Left renal cortex interstitium (tissue), 4 donors: Measurements from ENCODE around the gene OR6C76. TPM values are rescaled to one million over a fixed set of nuclear protein-coding genes. Genes with fewer than 3 reads are reported as not detected.
"Not testable (repeated sequence)": the region's sequence is repeated elsewhere in the genome, so short reads cannot be mapped to it uniquely, and the experiment has no call there.

ENCODE experiments used
- DNase-seq, 4 donors: peaks; one replicate each; pipeline ENCODE4 v3.0.0-alpha.2; 2013; ENCODE audit warnings: low read depth in 4 of 4, low spot score in 2 of 4, missing footprints in 1 of 4
- polyA plus RNA-seq, 4 donors: library from polyadenylated mRNA; unstranded; fragments of 120-200 nt; gene quantifications; one replicate each; pipeline ENCODE4 v1.2.1, GENCODE V29; 2013; ENCODE audit not compliant: insufficient read length in 4 of 4

The OR6C76 gene
- not detected for polyA plus RNA-seq

DNA sequence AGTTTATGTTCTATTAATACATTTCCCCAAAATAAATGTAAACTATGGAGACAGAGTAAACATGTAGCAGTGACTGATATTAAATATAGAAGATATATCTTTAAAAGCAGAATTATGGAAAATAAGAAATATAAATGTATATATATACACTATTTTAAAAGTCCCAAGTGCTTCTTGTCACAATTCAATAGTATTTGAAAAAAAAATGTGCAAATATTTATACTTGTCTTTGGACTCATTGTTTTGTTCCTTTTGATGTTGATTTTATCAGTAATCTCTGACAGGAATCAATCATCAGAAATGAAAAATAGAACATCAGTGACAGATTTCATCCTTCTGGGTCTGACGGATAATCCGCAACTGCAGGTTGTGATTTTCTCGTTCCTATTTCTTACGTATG, at the start of gene OR6C76:
Gene OR6C76 (plus strand): TSS at position 301 of the 400 bp plus-strand sequence. CDS start 0 bp downstream, at position 301.
- no peak for DNase-seq

DNA sequence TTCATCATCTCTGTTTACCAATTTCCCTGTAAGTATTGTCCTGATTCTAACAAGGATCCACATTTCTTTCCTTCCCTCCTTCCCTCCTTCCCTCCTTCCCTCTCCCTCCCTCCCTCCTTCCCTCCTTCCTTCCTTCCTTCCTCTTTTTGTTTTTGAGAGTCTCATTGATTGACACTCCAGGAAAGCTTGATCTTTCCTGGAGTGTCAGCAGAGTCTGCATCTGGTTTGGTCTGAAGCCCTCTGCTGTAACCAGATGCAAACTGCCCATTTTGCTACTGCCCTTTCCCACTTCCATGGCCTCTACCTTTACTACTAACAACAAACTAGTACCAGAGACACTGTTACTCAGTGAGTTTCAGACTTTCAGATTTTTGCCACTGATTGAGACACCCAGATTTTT, 40.2 kb upstream of the OR6C76 start:
- no peak for DNase-seq

DNA sequence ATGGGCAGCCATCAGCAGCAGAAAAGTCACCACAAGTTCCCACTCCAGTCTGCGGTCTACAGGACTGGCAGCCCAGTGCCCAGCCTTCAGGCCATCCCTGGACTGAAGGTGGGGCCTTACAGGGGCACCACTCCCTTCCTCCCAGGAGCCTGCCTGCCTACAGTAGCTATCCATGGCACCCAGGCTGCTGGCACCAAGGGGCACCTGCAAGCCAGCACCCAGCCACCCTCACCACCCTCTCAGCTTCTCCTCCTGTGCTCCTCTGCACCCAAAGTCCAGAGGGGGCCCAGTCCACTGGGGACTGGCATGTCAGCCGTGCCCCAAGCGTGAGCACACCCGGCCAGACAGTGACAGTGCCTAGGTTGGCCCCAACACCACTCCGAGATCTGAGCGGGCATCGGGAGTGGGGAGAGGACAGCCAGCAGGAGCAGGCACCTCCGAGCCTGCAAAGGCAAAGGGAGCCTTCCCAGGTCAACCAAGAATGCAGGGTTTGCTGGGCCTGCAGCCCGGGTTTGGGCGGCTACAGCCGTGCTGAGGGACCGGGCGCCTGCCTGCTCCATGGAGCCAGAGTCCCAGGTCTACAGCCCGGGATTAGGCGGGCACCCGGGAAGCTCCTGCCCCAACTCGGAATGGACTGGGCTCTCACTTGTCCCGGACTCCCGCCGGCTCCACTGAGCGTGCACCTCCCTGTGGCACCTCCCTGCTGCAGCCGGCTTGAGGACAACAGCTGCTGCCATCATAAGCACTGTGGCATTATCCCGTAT, 33.8 kb upstream of the OR6C76 start:
- DNase-seq = no peak

DNA sequence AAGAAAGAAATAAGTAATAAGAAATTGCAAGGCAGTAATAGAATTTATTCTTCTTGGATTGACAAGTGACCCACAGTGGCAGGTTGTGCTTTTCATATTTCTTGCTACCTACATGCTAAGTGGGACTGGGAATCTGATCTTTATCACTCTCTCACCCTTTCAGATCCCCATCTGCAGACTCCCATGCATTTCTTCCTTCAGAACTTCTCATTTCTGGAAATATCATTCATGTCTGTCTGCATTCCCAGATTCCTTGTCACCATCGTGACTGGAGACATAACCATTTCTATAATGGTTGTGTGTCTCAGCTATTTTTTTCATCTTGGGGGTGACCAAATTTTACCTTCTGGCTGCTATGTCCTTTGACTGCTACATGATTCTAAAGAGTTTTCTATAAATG, 29.7 kb upstream of the OR6C76 start:
- DNase-seq = no peak

DNA sequence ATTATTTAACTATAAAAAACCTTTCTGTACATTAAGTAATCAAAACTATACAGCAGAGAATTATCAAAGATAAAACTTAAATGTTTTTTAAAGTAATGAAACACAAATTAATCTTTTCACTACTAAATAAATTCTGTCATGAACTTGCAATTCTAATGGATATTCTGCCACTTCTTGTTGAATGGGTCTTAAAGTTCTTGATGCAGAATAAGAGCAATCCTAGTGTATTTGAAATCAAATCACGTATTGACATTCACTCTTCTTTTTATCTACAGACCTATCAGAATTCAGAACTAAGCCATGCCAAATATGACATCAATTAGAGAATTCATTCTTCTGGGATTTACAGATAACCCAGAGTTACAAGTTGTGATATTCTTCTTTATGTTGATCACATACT, 25.8 kb upstream of the OR6C76 start, which contains the start of gene OR6C65:
Gene OR6C65 (plus strand): TSS at position 301 of the 400 bp plus-strand sequence. CDS start 0 bp downstream, at position 301.
- no peak for DNase-seq

DNA sequence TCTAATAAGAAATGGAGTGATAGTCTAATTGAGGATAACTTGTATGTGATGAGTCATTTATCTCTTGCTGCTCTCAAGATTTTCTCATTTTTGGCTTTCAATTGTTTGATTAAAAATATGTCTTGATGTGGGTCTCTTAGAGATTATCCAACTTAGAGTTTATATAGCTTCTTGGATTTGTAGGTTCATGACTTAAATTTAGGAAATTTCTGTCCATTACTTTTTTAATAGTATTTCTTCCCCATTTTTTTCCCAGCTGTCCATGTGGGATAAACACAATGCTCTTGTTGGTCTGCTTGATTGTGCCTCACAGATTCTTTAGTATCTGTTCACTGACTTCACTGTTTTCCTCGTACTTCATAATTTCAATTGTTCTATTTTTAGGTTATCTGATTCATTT, 18.2 kb upstream of the OR6C76 start:
- no peak for DNase-seq

DNA sequence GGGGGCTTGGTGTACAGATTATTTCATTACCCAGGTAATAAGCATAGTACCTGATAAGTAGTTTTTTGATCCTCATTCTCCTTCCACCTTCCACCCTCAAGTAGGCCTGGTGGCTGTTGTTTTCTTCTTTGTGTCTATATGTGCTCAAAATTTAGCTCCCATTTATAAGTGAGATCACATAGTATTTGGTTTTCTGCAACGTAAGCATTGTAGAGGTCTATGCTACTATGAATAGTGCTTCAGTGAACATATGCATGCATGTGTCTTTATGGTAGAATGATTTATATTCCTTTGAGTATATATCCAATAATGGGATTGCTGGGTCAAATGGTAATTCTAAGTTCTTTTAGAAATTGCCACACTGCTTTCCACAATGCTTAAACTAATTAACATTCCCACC, 16.9 kb upstream of the OR6C76 start:
- not testable (repeated sequence) for DNase-seq

DNA sequence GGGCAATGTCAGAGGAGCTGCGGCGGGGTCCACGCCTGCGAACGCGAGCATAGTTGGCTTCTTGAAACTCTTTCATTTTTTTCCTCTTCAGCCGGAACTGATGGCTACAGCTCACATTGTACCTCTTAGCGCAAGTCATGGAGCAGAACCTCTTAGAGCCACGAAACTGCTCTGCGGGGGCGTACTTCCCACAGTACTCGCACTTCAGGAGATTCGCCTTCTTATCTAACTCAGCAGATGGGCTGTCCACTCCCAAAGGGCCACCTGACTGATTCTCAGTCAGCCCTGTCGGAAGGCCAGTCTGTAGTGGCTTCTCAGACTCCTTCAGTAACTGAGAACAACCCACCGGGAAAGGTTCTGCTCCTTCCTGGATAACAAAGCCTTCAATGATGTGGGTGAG, 13.9 kb upstream of the OR6C76 start:
- DNase-seq = not testable (repeated sequence)

DNA sequence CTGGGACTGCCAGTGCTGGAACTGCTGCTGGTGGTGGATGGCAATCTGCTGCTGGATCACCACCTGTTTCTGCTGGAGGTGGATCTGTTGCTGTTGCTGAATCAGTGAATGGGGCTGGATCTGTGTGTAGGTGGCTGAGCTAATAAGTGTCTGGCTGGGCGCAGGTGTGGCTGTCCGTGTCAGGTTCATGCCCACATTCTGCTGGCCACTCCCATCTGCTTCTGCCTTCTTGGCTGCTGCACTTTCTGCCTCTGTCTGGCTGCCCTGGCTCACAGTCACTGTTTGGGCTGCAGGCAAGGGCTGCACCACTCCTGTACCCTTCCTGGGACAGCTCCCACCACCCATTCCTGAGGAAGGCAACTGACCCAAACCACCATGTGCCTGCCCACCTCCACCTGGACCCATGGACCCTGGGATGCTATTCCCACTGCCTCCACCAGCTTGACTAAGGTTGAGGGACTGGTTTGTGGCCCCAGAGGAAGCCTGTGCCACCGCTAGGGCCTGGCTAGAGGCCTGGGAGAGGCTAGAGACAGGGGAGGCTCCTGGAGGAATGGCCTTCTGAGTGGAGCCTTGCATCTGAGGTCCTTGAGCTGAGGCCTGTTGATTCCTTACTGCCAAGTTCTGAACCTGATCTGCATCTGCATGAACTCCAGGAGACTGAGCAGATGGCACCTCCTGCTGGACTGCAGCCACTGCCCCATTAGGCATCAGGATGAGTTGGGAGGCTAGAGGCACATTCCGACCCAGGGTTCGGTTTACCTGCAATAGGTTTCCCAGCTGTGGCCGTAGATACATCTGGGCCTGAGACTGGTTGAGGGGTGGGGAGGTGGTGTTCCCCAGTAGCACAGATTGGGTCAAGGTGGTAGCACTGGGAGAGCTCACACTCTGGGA, 12.3 kb upstream of the OR6C76 start:
- not testable (repeated sequence) for DNase-seq

DNA sequence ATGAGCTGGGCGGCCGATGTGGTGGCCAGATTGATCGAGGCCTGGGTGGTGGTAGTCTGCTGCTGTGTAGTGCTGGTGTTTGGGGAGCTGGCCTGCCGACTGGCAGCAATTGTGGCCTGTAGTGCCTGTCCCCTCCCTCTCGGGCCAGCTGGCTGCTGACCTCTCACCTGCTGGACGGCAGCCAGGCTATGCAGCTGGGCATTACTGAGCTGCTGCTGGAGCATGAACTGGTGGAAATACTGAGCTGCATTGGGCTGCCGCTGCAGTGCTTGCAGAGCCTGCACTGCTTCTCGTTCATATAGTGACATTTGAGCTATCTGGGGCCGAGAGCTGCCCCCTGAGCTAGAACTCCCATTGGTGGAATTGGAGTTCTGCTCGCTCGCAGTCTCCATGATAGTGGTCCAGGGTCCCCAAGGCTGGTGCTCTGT, 11.6 kb upstream of the OR6C76 start:
- peak in 2 of 4 donors; percentile 0 to 1 for DNase-seq

DNA sequence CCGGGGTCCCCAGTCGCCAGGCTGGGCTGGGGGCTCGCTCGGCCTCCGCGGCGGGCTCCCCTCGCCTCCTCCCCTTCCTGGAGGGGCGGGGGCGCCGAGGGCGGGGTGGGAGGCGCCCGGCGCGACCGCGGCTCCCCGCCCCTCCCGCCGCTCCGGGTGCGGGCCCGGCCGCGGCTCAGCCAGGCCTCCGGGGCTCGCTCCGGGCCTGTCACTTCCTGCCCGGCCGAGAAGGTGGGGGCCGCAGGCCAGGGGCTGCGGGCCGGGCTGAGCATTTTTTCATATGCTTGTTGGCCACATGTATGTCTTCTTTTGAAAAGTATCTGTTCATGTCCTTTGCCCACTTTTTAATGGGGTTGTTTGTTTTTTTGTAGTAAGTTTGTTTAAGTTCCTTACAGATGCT, 11.2 kb upstream of the OR6C76 start:
- DNase-seq = not testable (repeated sequence)

DNA sequence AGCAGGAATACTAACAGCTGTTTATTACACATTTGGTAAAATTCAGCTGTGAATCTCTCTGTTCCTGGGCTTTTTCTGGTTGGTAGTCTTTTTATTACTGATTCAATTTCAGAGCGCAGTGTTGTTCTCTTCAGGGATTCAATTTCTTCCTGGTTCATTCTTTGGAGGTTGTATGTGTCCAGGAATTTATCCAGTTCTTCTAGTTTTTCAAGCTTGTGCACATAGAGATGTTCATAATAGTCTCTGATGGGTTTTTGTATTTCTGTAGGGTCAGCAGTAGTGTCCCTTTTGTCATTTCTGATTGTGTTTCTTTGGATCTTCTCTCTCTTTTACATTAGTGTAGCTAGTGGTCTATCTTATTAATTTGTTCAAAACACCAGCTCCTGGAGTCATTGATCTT, 9.1 kb upstream of the OR6C76 start:
- DNase-seq = no peak

DNA sequence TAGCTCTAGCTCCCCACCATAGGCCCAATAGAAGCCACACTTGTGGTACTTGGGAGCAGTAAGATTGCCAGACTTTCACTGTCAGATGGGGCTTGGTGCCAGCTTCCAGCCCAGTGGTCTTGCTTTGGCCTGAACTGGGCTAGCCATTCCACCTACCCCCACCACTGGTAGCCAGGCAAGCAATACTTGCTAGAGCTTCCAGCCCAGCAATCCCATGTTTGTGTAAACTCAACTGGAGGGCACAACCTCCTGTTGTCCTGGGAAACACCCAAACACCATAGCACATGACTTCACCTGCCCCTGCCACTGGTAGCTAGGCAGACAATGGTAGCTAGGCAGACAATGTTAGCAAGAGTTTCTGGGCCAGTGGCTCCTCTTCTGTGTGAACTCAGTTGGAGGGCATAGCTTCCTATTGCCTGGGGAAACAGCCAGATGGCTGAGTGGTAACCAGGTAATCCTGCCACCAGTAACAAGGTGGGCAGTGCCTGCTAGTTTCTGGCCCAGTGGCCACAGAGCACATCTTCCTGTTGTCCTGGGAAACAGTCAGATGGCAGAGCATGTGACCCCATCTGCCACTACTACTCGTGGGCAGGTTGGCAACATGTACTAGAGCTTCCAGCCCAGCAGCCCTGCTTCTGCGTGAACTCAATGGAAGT, 5.6 kb upstream of the OR6C76 start:
- no peak for DNase-seq

DNA sequence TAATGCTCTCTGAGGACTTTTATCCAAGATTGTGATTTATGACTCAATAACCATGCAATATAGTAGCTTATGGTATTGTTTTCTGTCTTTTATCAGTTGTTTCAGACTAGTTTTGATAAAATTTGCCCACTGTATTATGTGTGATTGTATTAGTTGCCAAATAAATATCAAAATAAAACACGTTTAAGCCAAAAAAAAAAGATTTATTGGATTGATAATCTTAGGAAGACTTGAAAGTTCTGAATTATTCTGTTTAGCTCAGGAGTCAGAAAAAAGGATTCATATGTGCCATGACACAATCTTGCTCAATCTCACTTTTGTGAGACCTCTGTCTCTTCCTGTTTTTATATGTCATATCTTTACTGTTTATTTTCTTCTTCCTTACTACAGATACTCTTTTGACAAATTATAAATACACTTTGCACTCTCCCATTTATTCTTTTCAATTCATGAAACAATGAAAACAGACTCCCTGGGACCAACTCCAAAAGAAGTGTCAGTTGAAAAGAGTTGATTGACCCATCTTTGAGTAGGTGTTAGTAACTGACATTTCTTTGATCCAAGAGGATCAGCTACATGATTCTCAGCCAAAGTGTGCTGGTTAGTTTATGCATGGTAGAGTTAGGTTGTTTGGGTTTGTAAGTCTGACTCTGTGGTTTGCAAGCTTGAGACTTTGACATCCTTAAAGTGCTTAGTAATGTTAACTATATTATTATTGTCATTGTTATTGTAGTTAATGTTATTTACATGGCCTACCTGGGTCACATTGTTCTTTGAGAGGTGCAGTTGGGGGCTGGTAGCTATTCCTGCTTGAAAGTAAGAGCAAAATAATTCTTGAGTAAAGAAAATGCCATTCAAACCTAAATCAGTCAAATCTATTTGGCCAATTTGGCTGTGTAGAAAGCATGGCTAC, 2.5 kb downstream of the OR6C76 start:
- no peak for DNase-seq

DNA sequence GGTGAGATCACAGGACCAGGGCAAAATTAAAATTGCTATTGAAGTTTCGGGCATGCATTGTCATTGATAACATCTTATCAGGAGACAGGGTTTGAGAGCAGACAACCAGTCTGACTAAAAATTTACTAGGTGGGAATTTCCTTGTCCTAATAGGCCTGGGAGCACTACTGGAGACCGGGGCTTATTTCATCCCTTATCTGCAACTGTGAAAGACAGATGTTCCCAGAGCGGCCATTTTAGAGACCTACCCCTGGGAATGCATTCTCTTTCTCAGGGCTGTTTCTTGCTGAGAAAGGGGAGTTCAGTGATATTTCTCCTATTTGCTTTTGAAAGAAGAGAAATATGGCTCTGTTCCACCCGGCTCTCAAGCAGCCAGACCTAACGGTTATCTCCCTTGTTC, 15.2 kb downstream of the OR6C76 start:
- not testable (repeated sequence) for DNase-seq

DNA sequence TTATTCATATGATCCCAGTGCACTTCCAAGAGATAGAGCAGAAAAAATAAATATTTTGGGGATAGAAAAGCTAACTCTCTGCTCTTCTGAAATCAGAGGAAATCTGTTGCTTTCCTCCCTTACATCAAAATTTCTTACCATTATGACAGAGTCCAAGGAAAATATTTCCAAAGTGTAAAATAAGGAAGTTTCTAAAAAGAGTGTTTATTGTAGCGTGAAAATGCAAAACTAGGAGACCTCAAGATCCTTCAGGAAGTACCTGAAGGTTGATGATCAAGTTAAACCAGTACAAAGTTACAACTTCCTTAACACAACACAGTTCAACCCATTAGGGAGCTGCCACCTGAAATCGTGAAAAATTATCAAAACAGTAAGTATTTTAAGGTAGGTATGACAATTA, 17.7 kb downstream of the OR6C76 start, which contains the start of gene OR6C2:
Gene OR6C2 (plus strand): TSS at position 301 of the 400 bp plus-strand sequence. CDS start 8,138 bp downstream, outside the sequence.
- DNase-seq = no peak

DNA sequence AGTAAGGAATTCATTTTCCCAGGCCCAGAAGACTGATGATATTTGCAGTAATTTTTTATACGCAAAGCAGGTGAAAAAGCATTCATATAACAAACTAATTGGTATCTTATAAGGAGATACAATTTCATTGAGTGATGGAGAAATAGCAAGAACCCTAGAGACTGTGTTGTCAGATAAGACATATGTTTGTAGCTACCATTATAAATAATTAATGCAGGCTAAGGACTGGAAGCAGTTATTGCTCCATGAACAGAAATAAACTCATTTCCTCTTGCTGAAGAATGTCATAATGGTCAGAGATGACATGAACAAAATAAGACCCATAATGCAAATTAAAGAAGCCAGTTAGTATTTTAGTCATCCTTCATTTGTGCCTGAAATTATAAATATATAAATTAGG, 19.3 kb downstream of the OR6C76 start:
- no peak for DNase-seq

DNA sequence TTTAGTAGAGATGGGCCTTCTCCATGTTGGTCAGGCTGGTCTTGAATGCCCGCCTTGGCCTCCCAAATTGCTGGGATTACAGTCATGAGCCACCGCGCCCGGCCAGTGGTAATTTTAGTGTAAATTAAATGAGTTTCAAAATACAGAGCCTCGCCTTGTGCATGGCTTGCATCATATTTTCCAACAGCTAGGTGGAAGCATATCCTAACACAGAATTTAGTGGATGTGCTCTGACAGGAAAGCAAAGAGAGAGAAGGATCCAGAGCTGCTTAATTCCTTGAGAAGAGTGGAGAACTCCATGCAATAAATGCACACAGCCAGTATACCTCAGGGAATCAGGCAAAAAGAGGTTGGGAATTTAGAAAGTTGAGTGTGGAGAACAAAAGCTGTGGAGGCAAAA, 20.3 kb downstream of the OR6C76 start:
- DNase-seq = no peak

DNA sequence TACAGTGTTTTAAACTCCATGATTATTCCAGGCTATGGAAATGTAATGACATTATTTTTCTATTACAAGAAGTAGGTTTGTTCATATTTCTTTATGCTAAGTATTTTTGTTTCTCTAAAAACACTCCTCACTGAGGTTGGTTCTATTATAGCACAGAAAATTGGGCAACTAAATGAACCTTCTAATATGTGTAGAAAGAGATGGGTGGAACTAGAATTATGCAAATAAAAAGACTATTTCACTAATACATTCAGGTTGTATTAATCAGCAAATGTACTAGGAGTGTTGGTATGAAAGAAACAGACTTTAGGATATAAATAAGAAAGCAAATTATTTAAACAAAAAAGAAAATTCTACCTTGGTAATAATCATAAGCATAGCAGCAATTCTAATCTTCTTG, 22.8 kb downstream of the OR6C76 start:
- no peak for DNase-seq

DNA sequence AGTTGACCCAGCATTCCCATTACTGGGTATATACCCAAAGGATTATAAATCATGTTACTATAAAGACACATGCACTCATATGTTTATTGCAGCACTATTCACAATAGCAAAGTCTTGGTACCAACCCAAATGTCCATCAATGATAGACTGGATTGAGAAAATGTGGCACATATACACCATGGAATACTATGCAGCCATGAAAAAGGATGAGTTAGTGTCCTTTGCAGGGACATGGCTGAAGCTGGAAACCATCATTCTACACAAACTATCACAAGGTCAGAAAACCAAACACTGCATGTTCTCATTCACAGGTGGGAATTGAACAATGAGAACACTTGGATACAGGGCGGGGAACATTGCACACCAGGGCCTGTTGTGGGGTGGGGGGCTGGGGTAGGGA, 38.9 kb downstream of the OR6C76 start:
- not testable (repeated sequence) for DNase-seq
